Middle frontal gyrus (tissue), 1 donor: ENCODE measurements around the gene PAX3.

Experiments
- DNase-seq: peaks from one replicate; pipeline ENCODE4 v3.0.0-alpha.2; 2015; ENCODE audit warnings: low spot score; ENCODE audit errors: extremely low spot score

The PAX3 gene

GRCh38 chr2:222298311-222299150 lies at the start of gene PAX3:
PAX3 (minus strand) TSS chr2:222298998; CDS start chr2:222298615, 383 bp downstream.
- no peak for DNase-seq

GRCh38 chr2:222341331-222341730 lies 42.5 kb upstream of the PAX3 start:
- no peak for DNase-seq

GRCh38 chr2:222338374-222338773 lies 39.6 kb upstream of the PAX3 start:
- no peak for DNase-seq

- DNase-seq, result no peak
Measured at GRCh38 chr2:222336931-222337330, 38.1 kb upstream of the PAX3 start.

- DNase-seq, result no peak
Measured at GRCh38 chr2:222336442-222336841, 37.6 kb upstream of the PAX3 start.

- no peak for DNase-seq
Measured at GRCh38 chr2:222334914-222335313, 36.1 kb upstream of the PAX3 start.

- no peak for DNase-seq
Measured at GRCh38 chr2:222333397-222333796, 34.6 kb upstream of the PAX3 start.

- DNase-seq, result no peak
Measured at GRCh38 chr2:222332116-222332515, 33.3 kb upstream of the PAX3 start.

GRCh38 chr2:222330910-222331309 lies 32.1 kb upstream of the PAX3 start:
- no peak for DNase-seq

- DNase-seq, result no peak
Measured at GRCh38 chr2:222322236-222322635, 23.4 kb upstream of the PAX3 start.

GRCh38 chr2:222320436-222321395 lies 21.9 kb upstream of the PAX3 start:
- no peak for DNase-seq

- DNase-seq, result no peak
Measured at GRCh38 chr2:222319586-222320435, 21.0 kb upstream of the PAX3 start.

- DNase-seq, result no peak
Measured at GRCh38 chr2:222318712-222319585, 20.2 kb upstream of the PAX3 start.

- DNase-seq, result no peak
Measured at GRCh38 chr2:222318026-222318711, 19.4 kb upstream of the PAX3 start.

- DNase-seq, result no peak
Measured at GRCh38 chr2:222315443-222316121, 16.8 kb upstream of the PAX3 start.

GRCh38 chr2:222313816-222314215 lies 15.0 kb upstream of the PAX3 start:
- DNase-seq, result no peak

GRCh38 chr2:222311978-222312738 lies 13.4 kb upstream of the PAX3 start:
- no peak for DNase-seq

GRCh38 chr2:222311319-222311977 lies 12.7 kb upstream of the PAX3 start:
- no peak for DNase-seq
